Measurements from ENCODE around the gene ADCY1. TPM values are rescaled to one million over a fixed set of nuclear protein-coding genes. Genes with fewer than 3 reads are reported as not detected.

ADCY1 gene
- total RNA-seq, 1 donor from 2014 or later = 2.9 TPM

GRCh38 chr7:45591101-45591906, 17.1 kb downstream of the ADCY1 start:
- intact Hi-C loops (cut with DNase I) = no loop called here
- DNase-seq (ENCODE audit: low spot score) = peak; percentile 62

GRCh38 chr7:45592230-45592991, 18.2 kb downstream of the ADCY1 start:
- intact Hi-C loops (cut with DNase I) = no loop called here

DNA sequence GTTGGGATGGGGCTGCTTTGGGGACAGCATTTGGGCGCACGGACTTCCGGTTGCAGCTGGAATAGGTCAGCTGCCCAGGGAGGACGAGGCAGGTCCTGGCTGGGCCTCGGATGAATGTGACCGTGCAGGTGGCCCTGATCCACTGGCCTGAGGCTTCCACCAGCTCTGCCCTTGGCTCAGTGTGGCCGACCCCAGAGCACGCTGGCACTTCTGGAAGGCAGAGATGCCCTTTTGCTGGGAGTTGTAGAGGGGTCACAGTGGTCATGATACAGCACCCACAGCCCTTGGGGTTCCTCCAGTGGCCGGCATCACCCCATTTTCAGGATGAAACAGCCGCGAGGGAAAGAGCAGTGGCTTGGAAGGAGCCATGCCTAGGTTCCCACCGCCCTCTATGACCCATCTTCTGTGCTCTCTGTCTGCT, 19.0 kb downstream of the ADCY1 start:
- intact Hi-C loops (cut with DNase I) = no loop called here
- peak; percentile 49 for DNase-seq (ENCODE audit: low spot score)

More at GRCh38 chr7:45592230-45592991, 18.2 kb downstream of the ADCY1 start:
- peak; percentile 68 for DNase-seq (ENCODE audit: low spot score)

GRCh38 chr7:45593877-45594276, 19.7 kb downstream of the ADCY1 start:
- peak; percentile 44 for DNase-seq (ENCODE audit: low spot score)
- intact Hi-C loops (cut with DNase I) = no loop called here

- intact Hi-C loops (cut with DNase I) = no loop called here
- peak; percentile 67 for DNase-seq (ENCODE audit: low spot score)
Measured at GRCh38 chr7:45594745-45595535, 20.8 kb downstream of the ADCY1 start.

- intact Hi-C loops (cut with DNase I) = no loop called here
- peak; percentile 57 for DNase-seq (ENCODE audit: low spot score)
Measured at GRCh38 chr7:45595809-45596664, 21.9 kb downstream of the ADCY1 start.

GRCh38 chr7:45596665-45597095, 22.5 kb downstream of the ADCY1 start:
- intact Hi-C loops (cut with DNase I) = no loop called here
- DNase-seq (ENCODE audit: low spot score) = peak; percentile 63

DNA sequence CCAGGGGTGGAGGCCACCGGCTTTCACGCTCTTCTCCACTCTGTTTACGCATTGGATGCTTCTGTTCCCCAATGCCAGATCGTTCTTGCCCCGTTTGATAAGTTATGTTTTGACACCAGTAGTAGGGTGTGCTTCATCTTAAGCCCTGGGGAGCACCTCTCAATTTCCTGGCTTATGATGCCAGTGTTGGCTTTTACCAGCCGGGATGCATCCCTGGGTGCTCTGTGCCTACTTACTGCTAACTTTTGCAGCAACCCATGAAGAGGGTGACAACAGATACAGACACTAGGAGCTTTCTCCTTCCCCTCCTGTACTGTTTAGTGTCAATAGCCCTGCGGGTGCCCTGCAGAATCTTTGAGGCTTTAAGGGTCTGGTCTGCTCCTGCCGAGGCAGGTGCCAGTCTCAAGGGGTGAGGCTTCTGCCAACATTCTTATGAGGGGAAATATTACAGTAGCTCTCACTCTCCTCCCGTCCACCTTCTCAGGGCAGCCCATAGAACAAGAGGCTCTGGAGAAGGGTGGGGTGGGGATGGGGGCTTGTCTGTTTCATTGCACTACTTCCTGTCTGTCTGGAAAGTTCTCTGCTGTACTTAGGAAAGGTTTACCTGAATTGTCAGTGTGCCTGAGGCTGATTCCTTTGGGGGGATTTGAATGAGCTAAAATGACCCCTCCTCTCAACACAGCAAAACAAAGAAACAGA, 23.3 kb downstream of the ADCY1 start:
- peak; percentile 46 for DNase-seq (ENCODE audit: low spot score)
- intact Hi-C loops (cut with DNase I) = no loop called here

DNA sequence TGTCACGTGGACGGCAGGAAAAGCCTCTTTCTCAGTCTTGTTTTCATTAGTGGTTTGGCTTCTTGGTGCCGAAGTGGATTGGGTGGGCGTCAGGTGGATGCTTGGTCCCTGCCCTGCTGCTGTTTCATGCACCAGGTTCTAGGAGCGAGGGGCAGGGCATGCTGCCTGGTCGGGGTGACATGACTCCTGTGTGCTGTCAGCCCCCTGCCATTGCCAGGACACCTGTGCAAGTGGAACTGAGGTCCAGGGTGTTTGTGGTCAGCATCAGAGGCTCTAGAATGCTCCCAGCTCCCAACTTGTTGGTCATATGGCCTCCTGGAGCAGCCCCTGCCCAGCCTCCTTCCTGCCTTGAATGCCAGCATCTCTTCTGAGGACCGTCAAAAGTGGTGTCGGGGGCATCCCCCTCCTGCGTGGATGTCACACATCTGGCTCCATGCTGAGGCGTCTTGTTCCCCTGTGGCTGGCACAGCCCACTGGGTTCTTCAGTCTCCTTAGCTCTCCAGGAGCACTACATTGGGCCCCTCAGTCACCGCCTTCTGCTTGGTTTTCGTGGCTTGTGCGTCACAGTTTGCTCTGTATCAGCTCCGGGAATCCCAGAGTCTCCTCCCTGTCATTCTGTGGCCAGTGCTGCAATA, 24.8 kb downstream of the ADCY1 start:
- intact Hi-C loops (cut with DNase I) = no loop called here
- peak; percentile 63 for DNase-seq (ENCODE audit: low spot score)

DNA sequence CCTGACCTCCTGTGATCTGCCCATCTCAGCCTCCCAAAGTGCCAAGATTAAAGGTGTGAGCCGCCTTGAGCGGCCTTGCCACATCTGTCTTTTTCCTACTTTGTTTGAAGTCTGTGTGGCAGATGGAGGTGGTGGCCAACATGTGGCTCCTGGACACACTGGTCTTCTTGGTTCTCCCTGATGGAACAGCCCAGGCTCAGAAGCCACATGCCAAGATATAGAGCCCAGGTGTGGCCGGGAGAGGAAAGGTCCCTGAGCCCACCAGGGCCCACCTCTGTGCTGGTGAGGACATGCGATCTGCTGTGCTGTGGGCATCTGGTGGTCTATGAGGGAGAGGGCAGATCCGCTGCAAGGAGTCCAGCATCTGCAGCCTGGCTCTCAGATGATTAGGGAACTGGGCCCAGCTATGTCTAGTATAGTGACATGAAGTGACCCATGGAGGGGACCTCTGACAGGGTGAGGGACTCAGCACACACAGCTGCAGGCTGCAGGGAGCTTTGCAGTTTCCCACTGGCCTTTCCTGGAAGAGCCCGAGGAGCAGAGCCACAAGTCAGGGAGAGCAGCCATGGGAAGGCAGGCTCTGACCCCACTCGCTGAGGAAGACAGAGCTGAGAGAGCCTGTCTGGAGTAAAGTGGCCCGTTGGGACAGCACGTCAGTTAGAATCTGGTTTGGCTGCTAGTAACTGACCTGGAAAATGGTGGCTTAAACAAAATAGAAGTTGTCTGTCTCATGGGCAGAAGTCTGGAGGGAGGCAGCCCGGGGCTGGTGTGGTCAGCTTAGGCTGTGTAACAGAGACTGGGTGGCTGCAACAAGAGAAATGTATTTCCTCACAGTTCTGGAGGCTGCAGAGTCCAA, 25.9 kb downstream of the ADCY1 start:
- intact Hi-C loops (cut with DNase I) = no loop called here
- DNase-seq (ENCODE audit: low spot score) = peak; percentile 74

- intact Hi-C loops (cut with DNase I) = no loop called here
- peak; percentile 36 for DNase-seq (ENCODE audit: low spot score)
Measured at GRCh38 chr7:45601094-45601493, 26.9 kb downstream of the ADCY1 start.

DNA sequence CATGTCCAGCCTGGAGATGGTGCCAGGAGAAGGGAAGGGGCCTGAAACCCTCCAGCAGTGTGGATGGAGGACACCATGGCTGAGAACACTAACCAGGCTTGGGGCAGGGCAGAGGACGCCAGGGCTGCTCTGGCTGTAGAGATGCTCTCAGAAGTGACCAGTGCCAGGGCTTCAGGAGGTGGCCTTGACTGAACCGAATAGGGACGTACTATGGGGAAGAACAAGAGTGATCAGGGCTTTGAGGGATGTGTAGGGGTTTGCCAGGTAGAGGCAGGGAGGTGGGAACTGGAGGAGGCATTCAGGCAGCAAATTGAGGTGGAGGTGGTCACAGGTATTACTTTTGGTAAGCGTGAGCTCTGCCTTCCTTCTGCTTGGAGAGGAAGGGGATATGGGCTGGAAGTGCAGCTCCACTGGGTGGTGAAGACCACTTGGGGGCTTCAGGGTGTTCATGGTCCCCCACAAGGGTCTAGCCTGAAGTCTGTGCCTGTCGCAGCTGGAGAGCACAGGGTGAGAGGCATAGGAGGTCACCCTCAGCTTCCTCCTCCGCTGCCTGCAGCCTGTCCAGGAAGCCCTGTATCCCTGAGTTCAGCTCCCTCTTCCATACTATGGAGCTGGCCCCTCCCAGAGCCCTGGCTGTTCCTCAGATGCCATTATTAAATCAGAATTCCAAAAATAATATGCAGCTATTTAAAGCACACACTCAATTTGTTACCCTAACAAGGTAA, 27.8 kb downstream of the ADCY1 start:
- intact Hi-C loops (cut with DNase I) = no loop called here
- peak; percentile 73 for DNase-seq (ENCODE audit: low spot score)

DNA sequence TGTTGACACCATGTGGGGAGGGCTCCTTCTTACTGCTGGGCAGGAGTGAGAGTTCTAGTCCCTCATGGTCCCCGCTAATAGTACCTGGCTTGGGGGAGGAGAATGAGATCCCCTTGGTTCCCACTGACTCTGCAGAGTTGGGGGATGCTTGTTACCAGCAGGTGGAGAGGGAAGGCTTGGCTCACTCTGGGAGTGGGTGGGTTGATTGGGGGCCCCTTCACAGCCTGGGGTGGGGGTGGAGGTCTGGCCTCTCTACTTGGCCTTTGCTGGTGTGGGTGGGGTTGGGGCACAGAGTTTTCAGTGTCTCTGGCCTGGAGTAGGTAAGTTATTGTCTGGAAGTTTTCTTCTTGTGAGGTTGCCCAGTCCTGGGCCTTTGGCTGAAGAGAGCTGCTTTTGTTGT, 31.9 kb downstream of the ADCY1 start:
- intact Hi-C loops (cut with DNase I) = no loop called here
- DNase-seq (ENCODE audit: low spot score) = peak; percentile 43

DNA sequence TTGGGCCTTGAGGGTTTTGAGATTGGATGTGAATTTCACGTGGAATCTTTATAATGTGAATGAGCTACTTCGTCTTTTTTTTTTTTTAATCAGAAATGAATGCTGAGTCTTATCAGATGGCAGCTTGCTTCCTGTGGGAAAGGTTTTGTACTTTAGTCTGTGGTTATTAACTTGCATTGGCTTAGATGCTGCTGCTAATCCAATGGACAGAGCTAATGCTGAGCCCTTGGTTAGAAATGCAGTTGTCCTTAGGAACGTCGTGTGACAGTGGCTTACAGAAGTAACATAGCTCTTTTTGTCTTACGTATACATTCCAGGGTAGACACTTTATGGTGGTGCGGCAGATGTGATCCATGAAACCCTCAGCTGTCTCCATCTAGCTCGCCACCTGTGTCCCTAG, 32.8 kb downstream of the ADCY1 start:
- intact Hi-C loops (cut with DNase I) = no loop called here

DNA sequence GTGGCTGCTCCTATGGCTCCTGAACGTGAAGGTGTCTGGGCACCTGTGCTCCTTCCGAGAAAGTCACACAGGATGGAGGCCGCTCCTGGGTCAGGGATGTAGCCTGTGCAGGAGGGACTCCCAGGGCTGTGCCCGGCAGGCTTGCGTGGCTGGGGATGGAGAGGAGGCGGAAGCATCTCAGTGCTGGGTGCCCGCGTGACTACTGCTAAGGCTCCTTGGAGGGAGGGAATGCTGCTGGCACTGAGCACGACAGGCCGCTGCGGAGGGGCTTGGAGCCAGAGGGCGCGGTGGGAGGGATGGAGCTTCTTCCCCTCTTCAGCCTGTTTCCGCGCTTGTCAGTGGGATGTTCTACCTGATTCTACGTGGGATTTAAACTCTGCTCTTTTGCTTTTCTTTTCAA, 35.0 kb downstream of the ADCY1 start:
- intact Hi-C loops (cut with DNase I) = no loop called here
- no peak for DNase-seq (ENCODE audit: low spot score)

More for the DNA sequence above, 32.8 kb downstream of the ADCY1 start:
- no peak for DNase-seq (ENCODE audit: low spot score)

DNA sequence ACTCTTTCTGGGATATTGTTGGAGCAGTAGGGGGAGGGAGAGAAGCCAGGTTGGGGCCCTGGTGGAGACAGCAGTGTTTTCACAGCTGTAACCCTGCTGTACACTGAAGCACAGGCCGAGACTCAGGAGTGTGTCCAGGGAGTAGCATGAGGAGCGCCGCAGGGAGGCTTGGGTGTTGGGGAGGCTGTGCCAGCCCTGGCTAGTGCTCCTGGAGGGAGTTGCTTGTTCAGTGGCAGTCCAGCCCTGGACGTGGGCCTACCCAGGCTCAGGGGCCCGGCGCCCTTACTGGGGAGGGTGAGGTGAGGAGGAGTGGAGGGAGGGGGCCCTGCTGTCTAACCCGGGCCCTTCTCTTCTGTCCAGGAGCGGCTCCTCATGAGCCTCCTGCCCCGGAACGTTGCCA, 35.9 kb downstream of the ADCY1 start:
- DNase-seq (ENCODE audit: low spot score) = no peak
- intact Hi-C loops (cut with DNase I) = no loop called here
